Stromal cell of bone marrow (primary cell): ENCODE results near the gene CEACAM6.
"Not testable (repeated sequence)": the region's sequence is repeated elsewhere in the genome, so short reads cannot be mapped to it uniquely, and the experiment has no call there.

Source experiments
- DNase-seq: peaks from one replicate; pipeline ENCODE4 v3.0.0-alpha.2; 2012; ENCODE audit warnings: low read depth

Gene CEACAM6

DNA sequence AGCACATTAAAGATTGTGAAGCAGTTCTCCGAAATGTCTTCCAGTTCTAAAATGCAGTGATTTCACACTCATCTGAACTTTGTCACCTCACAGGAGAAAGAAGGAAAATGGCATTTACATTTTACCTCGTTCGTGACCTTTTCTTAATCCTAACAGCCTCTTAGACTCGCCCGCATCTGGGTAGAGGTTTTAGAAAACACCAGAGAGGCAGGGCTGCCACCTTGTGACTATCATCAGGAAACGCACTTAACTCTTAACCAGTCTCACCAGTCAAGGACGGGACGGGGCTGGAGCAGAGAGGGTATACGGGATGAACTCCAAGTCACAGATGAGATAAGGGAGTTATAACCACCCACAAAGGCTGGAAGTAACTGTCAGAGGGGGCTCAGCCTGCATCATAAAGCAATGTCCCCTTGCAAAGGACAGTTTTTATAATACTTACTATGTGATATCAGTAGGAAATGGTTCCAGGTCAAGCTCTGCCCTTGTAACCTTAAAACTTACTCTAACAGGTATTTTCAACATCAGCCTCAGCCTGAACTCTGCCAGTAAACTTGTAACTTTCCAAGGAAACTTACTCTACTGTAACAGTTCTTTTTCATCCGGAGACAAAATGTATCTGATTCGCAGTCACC is 8.6 kb upstream of the CEACAM6 start:
- DNase-seq, result peak; percentile 24

- DNase-seq, result no peak
Observed at GRCh38 chr19:41748012-41748411, 7.3 kb upstream of the CEACAM6 start.

GRCh38 chr19:41750248-41751134 is 4.8 kb upstream of the CEACAM6 start:
- not testable (repeated sequence) for DNase-seq

DNA sequence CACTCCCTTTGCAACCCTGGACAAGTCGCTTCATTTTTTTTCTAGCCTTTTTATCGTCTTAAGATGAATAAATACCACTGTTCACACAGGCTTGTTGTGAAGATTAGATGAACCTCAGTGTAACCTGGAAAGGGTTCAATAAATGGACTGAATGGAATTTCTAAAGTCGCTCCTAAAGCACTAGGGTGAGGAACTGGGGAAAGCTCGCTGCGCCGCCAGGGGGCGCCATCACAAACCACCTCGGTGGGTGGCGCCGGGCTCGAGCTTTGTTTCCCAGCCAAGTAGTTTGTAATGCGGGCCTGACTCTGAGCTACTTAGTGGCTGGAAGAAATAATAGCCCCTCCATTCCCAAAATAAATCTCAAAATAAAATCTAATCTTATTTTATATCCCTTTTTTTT is 2.2 kb upstream of the CEACAM6 start:
- DNase-seq, result peak; percentile 5

DNA sequence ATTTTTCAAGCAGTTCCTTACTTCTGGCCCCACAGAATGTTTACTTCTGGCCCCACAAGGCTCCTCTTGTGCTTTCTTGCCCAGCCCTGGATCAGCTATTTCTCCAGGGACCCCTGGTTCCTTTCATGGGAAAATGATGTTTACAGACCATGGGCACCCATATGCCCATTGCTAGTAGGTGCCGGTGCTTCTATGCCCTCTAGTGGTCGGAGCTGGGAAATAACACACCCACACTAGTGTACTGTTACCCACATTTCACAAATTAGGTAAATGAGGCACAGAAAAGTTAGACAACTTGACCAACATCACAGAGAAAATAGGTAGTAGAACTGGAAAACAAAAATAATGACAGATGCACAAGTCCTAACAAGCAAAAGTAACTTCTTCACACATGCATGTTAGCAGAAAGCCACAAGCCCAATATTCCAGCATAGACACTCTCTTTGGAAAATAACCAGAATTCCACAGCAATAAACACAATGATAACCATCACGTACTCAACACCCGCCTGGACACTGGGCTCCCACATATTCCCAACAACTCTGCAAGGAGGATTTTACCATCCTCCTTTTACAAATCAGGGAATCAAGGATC is 1.3 kb upstream of the CEACAM6 start:
- DNase-seq, result no peak

GRCh38 chr19:41758846-41759245 is 3.5 kb downstream of the CEACAM6 start:
- DNase-seq, result no peak

DNA sequence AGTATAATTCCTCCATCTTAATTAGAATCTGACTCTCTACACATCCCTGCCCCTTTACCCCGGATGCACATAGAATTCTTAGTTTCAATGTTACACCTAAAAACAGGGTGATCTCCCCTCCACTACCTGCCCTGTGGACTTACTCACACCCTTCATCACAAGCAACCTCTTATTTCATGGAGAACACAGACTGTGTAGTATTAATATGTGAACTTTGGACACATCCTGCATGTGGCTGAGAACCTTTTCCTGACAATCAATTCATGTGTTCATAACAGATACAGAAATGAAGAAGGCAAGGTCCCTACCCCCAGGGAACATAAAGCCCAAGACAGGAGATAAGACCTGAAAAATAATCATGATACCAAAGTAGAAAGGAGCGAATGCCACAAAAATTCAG is 11.8 kb downstream of the CEACAM6 start:
- no peak for DNase-seq

GRCh38 chr19:41768105-41768504 is 12.8 kb downstream of the CEACAM6 start:
- not testable (repeated sequence) for DNase-seq

DNA sequence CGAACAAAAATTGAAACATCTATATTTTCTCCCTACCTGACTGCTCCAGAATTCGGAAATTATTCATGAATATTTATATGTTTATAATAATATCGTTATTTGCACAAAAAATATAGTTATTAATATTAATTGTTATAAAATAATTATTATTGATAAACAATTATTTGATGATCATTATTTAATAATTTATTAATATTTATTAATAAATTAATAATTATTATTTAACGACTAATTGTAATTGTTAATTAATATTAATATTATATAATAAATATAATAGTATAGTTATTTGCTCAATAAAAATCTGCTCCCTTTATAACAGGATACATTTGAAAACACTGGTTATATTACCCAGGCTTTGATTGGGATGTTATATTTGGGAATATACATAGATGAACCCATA is 14.3 kb downstream of the CEACAM6 start:
- no peak for DNase-seq

DNA sequence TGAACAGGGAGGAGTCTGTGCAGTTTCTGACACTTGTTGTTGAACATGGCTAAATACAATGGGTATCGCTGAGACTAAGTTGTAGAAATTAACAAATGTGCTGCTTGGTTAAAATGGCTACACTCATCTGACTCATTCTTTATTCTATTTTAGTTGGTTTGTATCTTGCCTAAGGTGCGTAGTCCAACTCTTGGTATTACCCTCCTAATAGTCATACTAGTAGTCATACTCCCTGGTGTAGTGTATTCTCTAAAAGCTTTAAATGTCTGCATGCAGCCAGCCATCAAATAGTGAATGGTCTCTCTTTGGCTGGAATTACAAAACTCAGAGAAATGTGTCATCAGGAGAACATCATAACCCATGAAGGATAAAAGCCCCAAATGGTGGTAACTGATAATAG is 16.1 kb downstream of the CEACAM6 start:
- DNase-seq, result no peak

DNA sequence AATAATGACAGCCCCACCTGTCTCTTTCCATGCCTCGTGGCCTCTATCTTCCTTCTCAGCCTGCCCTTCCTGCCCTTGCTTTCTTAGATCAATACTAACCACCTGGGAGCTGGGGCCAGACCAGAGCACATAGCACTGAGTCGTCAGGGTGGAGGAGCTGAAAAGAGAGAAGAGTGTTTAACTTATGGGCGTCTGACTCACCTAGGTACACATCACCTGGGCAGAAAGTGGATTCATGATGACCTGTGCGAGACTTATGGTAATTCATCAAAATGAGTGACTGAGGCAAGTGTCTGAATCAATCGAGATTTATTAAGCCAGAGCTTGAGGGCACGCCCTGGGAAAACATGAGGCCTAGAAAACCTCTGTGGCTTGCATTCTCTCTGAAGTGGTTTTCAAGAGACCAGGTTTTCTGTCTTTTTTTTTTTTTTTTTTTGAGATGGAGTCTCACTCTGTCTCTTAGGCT is 19.2 kb downstream of the CEACAM6 start:
- no peak for DNase-seq

DNA sequence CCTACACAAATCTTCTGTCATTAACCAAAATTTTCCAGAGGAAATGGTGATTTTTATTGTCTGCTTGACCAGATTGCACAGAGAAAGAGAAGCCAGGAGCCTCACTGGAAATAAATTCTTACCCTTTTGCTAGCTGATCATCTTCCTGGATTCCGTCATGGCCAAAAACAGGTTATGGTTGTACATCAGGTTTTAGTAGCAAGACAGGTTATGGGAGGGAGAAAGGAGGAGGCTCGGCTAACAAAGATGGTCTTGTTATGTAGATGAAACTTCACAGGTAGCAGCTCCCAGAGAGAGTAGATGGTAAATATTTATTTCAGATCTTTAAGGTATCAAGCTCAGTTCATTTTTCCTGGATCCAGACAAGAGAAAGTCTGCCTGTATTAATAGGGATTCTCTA is 21.4 kb downstream of the CEACAM6 start:
- no peak for DNase-seq

GRCh38 chr19:41783612-41784011 is 28.3 kb downstream of the CEACAM6 start:
- no peak for DNase-seq

GRCh38 chr19:41784312-41784711 is 29.0 kb downstream of the CEACAM6 start:
- DNase-seq, result no peak

GRCh38 chr19:41784743-41785142 is 29.4 kb downstream of the CEACAM6 start:
- no peak for DNase-seq

DNA sequence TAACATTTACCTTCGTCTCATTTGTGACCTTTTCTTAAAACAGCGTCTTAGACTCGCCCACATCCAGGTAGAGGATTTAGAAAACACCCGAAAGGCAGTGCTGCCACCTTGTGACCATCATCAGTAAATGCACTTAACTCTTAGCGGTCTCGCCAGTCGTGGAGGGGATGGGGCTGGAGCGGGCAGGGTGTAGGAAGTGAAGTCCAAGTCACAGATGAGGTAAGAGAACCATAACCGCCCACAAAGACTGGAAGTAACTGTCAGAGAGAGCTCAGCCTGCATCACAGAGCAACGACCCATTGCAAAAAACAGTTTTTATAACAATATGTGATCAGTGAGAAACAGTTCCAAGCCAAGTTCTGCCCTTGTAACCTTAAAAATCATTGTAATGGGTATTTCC is 30.3 kb downstream of the CEACAM6 start:
- peak; percentile 25 for DNase-seq

DNA sequence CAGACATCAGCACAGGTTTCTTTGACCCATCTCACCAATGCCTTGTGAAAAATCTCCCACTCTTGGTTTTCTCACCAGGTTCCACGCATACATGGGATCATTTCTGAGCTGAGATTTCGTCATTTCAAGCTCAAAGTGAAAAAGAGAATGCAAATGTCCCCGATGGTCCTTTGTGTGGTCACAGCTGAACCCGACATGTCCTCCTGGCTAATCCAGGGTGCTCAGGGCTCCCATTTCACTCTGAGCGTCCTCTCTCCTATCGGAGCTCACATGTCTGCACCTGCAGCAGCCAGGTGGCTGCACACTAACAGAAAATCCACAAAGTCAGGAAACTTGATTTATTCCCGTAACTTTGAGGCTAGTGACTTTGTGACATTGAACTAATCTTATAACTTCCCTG is 31.7 kb downstream of the CEACAM6 start:
- no peak for DNase-seq

DNA sequence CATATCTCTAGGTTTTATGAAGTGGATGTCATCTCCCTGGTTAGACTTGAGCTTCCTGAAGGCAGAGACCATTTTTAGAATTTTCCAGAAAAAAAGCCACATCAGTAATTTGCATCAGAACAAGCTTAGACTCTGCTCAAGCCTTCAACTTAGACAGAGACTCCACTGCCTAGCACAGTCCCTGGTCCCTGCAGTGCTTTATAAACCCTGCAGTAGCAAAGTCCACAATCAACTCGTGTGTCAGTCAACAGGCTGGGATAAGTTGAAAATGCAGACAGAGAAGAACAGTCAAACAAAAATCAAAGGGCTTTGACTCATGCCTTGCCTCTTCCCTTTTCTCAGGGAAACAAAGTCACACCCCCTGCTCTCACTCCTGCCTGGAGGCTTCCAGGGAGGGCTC is 33.2 kb downstream of the CEACAM6 start:
- not testable (repeated sequence) for DNase-seq

DNA sequence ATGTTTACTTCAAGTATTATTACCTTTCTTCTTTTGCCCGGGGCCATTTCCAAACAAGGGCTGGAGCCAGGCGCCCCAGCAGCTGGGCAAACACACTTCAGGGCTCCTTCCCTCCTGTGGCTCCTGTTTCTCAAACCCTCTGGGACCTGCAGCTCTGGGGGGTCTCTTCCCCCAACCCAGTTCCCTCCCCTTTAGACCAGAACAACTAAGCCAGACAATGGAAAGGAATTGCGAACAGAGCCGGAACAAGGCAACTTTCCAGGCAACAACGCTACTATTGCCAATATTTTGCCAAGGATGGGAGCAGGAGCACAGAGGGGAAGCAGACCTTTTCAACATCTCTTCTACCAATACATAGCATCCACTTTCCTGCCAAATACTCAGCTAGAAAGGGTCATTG is 33.7 kb downstream of the CEACAM6 start:
- not testable (repeated sequence) for DNase-seq

DNA sequence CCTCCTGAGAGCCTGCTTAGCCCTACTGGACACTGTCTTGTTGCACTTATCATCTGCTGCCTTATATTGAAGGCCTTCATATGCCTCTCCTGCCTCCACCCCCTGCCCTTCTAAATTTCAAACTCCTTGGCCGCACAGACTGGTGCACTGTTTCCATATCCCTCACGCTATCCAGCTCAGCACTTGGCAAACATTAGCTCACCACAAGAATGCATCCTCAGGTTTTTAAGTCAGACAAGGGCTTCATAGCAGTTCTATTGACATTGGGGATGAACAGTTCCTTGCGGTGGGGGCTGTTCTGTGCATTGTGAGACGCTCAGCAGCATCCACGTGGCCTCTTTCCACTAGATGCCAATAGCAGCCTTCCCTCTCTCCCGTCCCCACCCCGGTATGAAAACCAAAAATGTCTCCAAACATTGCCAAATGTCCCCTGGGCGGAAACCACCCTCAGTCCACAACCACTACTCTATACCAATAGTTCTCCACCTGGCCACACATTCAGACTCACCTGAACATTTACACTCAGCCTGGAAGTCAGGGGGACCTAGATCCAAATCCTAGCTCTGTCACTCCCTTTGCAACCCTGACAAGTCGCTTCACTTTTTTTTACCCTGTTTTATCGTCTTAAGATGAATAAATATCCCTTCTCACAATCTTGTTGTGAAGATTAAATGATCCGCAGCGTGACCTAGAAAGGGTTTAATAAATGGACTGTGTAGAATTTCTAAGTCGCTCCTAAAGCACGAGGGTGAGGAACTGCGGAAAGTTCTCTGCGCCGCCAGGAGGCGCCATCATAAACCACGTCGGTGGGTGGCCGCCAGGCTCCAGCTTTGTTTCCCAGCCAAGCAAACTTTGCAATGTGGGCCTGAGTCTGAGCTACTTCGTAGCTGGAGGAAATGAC is 37.4 kb downstream of the CEACAM6 start:
- peak; percentile 40 for DNase-seq

- DNase-seq, result no peak
Observed at GRCh38 chr19:41793414-41793727, 38.0 kb downstream of the CEACAM6 start.

DNA sequence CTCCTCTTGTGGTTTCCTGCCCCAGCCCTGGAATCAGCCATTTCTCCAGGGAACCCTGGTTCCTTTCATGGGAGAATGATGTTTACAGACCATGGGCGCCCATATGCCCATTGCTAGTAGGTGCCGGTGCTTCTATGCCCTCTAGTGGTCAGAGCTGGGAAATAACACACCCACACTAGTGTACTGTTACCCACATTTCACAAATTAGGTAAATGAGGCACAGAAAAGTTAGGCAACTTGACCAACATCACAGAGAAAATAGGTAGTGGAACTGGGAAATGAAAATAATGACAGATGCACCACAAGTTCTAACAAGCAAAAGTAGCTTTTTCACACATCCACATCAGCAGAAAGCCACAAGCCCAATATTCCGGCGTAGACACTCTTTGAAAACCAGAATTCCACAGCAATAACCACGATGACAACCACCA is 39.7 kb downstream of the CEACAM6 start:
- no peak for DNase-seq
